IMR-90 (cell line): Measurements from ENCODE around the gene FASLG. TPM values are rescaled to one million over a fixed set of nuclear protein-coding genes. Genes with fewer than 3 reads are reported as not detected.

Experiments used
- ATAC-seq: fragments of 200-7000 bp; cut with Tn5 transposase; 2 replicates; pipeline ENCODE4 v1.9.1; 2020; ENCODE audit warnings: low read depth, mild to moderate bottlenecking, moderate library complexity
- BruUV-seq: library from RNA; stranded (reverse); fragments of 400-500 nt; replicated peaks from 2 replicates; lab custom pipeline; 2021; lab: Mats Ljungman, UMichigan
- CTCF ChIA-PET: fragments of 300-600 bp; formaldehyde crosslinking; extraction: SDS; loops from one replicate; lab custom pipeline; 2021; ENCODE audit warnings: antibody characterized with exemption; lab: Yijun Ruan, JAX
- POLR2A ChIA-PET: fragments of 300-600 bp; sonication (Branson Sonifier 250); formaldehyde crosslinking; loops from one replicate; lab custom pipeline; 2022; ENCODE audit warnings: antibody characterized with exemption; ENCODE audit not compliant: unreplicated experiment; lab: Charles Lee
- DNase-seq: peaks from one replicate; pipeline ENCODE4 v3.0.0; 2013
- H2AFZ ChIP-seq: replicated peaks from 2 replicates; pipeline ENCODE3; 2013; ENCODE audit warnings: low read length, mild to moderate bottlenecking; ENCODE audit not compliant: poor library complexity
- H2AK5ac ChIP-seq: 2 replicates; pipeline ENCODE4 v1.6.1; 2013; ENCODE audit warnings: low read depth, low read length, inconsistent platforms
- H2AK9ac ChIP-seq: replicated peaks from 2 replicates; pipeline ENCODE3; 2013; ENCODE audit warnings: mild to moderate bottlenecking, low read depth, low read length, moderate library complexity; ENCODE audit not compliant: poor library complexity
- H2BK120ac ChIP-seq: 2 replicates; pipeline ENCODE4 v1.6.1; 2013; ENCODE audit warnings: low read depth, low read length, inconsistent platforms
- H2BK15ac ChIP-seq: 3 replicates; pipeline ENCODE4 v1.6.1; 2013; ENCODE audit warnings: low read depth, low read length, inconsistent platforms
- H2BK20ac ChIP-seq: 2 replicates; pipeline ENCODE4 v1.6.1; 2013; ENCODE audit warnings: low read depth, mild to moderate bottlenecking, inconsistent platforms, low read length, moderate library complexity
- H2BK5ac ChIP-seq: 2 replicates; pipeline ENCODE4 v1.6.1; 2013; ENCODE audit warnings: mild to moderate bottlenecking, low read depth, low read length, inconsistent platforms; ENCODE audit not compliant: poor library complexity, severe bottlenecking
- H3K14ac ChIP-seq: replicated peaks from 2 replicates; pipeline ENCODE4 v1.6.1; 2013; ENCODE audit warnings: low read depth, low read length, inconsistent platforms
- H3K18ac ChIP-seq: 2 replicates; pipeline ENCODE4 v1.6.1; 2013; ENCODE audit warnings: low read depth, low read length, control low read depth
- H3K23ac ChIP-seq: 2 replicates; pipeline ENCODE4 v1.6.1; 2013; ENCODE audit warnings: low read depth, low read length, inconsistent platforms
- H3K27ac ChIP-seq: 2 replicates; pipeline ENCODE4 v1.5.1; 2013; ENCODE audit warnings: mild to moderate bottlenecking, control low read depth, low read length; ENCODE audit not compliant: insufficient read depth
- H3K27me3 ChIP-seq: 2 replicates; pipeline ENCODE4 v1.6.1; 2013; ENCODE audit warnings: low read length; ENCODE audit not compliant: control insufficient read depth, insufficient read depth
- H3K36me3 ChIP-seq: 2 replicates; pipeline ENCODE4 v1.6.1; 2013; ENCODE audit warnings: low read length, mixed read lengths; ENCODE audit not compliant: control insufficient read depth, insufficient read depth
- H3K4ac ChIP-seq: 2 replicates; pipeline ENCODE4 v1.6.1; 2013; ENCODE audit warnings: low read depth, low read length, inconsistent platforms
- H3K4me1 ChIP-seq: 2 replicates; pipeline ENCODE4 v1.6.1; 2013; ENCODE audit warnings: low read length, mixed read lengths; ENCODE audit not compliant: control insufficient read depth, insufficient read depth
- H3K4me2 ChIP-seq: 2 replicates; pipeline ENCODE4 v1.6.1; 2013; ENCODE audit warnings: low read depth, mild to moderate bottlenecking, control low read depth, low read length, moderate library complexity
- H3K4me3 ChIP-seq: 2 replicates; pipeline ENCODE4 v1.5.1; 2013; ENCODE audit warnings: low read depth, mild to moderate bottlenecking, control low read depth, low read length, moderate library complexity; ENCODE audit not compliant: insufficient read depth
- H3K56ac ChIP-seq: 2 replicates; pipeline ENCODE4 v1.6.1; 2013; ENCODE audit warnings: low read length, inconsistent platforms; ENCODE audit not compliant: insufficient read depth; ENCODE audit errors: extremely low read depth
- H3K79me1 ChIP-seq, 2 experiments: 2 replicates each; pipeline ENCODE4 v1.6.1; 2013; ENCODE audit warnings: low read length in 2 of 2, inconsistent platforms in 1 of 2, low read depth in 1 of 2
- H3K9ac ChIP-seq: 2 replicates; pipeline ENCODE4 v1.6.1; 2013; ENCODE audit warnings: low read depth, low read length, control low read depth
- H3K9me1 ChIP-seq: 2 replicates; pipeline ENCODE4 v1.6.1; 2013; ENCODE audit warnings: low read length, inconsistent platforms; ENCODE audit not compliant: insufficient read depth
- H3K9me3 ChIP-seq: 2 replicates; pipeline ENCODE4 v1.6.1; 2013; ENCODE audit warnings: low read length; ENCODE audit not compliant: control insufficient read depth, insufficient read depth
- H4K20me1 ChIP-seq: 2 replicates; pipeline ENCODE4 v1.6.1; 2013; ENCODE audit warnings: low read length, inconsistent platforms; ENCODE audit not compliant: insufficient read depth
- H4K5ac ChIP-seq: 2 replicates; pipeline ENCODE4 v1.6.1; 2013; ENCODE audit warnings: mild to moderate bottlenecking, low read depth, low read length, control low read depth
- H4K8ac ChIP-seq, 2 experiments: 2 replicates each; pipeline ENCODE4 v1.6.1; 2013; ENCODE audit warnings: low read depth in 2 of 2, low read length in 2 of 2, control low read depth in 1 of 2, inconsistent platforms in 1 of 2
- H4K91ac ChIP-seq: 2 replicates; pipeline ENCODE4 v1.6.1; 2013; ENCODE audit warnings: low read depth, low read length, inconsistent platforms; ENCODE audit not compliant: insufficient read depth
- CEBPB ChIP-seq: IDR thresholded peaks from 2 replicates; pipeline ENCODE4 v1.6.1; 2012; ENCODE audit warnings: low read depth, low read length, improper control_type of control experiment
- FOS ChIP-seq: fragments of 150-350 bp; IDR thresholded peaks from 2 replicates; pipeline ENCODE4 v1.6.1; 2016; ENCODE audit warnings: low read depth, low read length
- MAFK ChIP-seq: IDR thresholded peaks from 2 replicates; pipeline ENCODE4 v1.6.1; 2012; ENCODE audit warnings: low read depth, low read length, improper control_type of control experiment
- NFE2L2 ChIP-seq: fragments of 150-350 bp; IDR thresholded peaks from 2 replicates; pipeline ENCODE4 v1.6.1; 2016; ENCODE audit warnings: low read depth, mild to moderate bottlenecking, low read length
- WGBS, 2 experiments: methylation state at CpG; one replicate each; pipeline versions ENCODE4 v1.1.5 to v1.1.7; 2013; ENCODE audit warnings: missing lambda C conversion rate in 2 of 2; ENCODE audit not compliant: insufficient read length in 1 of 2; ENCODE audit errors: extremely low coverage in 2 of 2; 5-methylcytosine and 5-hydroxymethylcytosine counted together
- dilution Hi-C: fragments of 300-500 bp; cut with HindIII; formaldehyde crosslinking; loops from one replicate; pipeline ENCODE4 v1.14.3; 2018; ENCODE audit warnings: low sequenced_read_pairs; ENCODE audit not compliant: unreplicated experiment
- in situ Hi-C: fragments of 300-500 bp; cut with MboI; formaldehyde crosslinking; loops from 3 replicates; pipeline ENCODE4 v1.14.3; 2019; ENCODE audit warnings: low sequenced_read_pairs, inconsistent platforms, mixed read lengths
- intact Hi-C: fragments of 100-400 bp; cut with micrococcal nuclease; formaldehyde crosslinking; loops from 2 replicates; pipeline ENCODE4 v1.10.0; 2022
- polyA plus RNA-seq, 3 experiments: library from polyadenylated mRNA; depleted of rRNA; stranded (reverse); fragments of >200 nt; gene quantifications; 2 replicates each; pipeline ENCODE4 v1.2.3, GENCODE V29; 2012; ENCODE audit warnings: low replicate concordance in 1 of 3
- total RNA-seq: library from RNA; depleted of rRNA; stranded (reverse); fragments of >200 nt; gene quantifications from 2 replicates; pipeline ENCODE4 v1.2.3, GENCODE V29; 2012
- TF ChIP-seq, protein P1 (sequence below): fragments of 150-350 bp; IDR thresholded peaks from 2 replicates; pipeline ENCODE4 v1.6.1; 2017; ENCODE audit warnings: mild to moderate bottlenecking, antibody characterized with exemption, low read length, low read depth

FASLG gene
- total and polyA plus RNA-seq, 2 of the 4 experiments (the other 2 are of a cell fraction), result 0.14 to 0.18 TPM

- Histone ChIP-seq H3K4ac (no peak overlapping the region), H4K8ac (peak overlapping the region in 1 of 2 experiments; percentile 14; a peak in 1 of 4 replicates), H2BK15ac (no peak overlapping the region), H2BK5ac (peak overlapping the region; percentile 61), H4K91ac (no peak overlapping the region), H3K9me3 (no peaks in the 10 kb centered on the region), H2BK120ac (no peak overlapping the region), H3K9ac (no peak overlapping the region), H3K14ac (no peak overlapping the region), H2AK9ac (no peak overlapping the region), H3K4me1 (peaks cover 5% of the 10 kb centered on the region; the same call in 1 of the 2 replicates), H4K20me1 (no peaks in the 10 kb centered on the region), H3K79me1 (no peaks in the 10 kb centered on the region), H3K9me1 (no peaks in the 10 kb centered on the region), H3K4me2 (no peak overlapping the region), H2BK20ac (no peak overlapping the region), H4K5ac (no peak overlapping the region), H3K27me3 (no peaks in the 10 kb centered on the region), H3K18ac (no peak overlapping the region), H2AK5ac (no peak overlapping the region), H3K4me3 (no peak overlapping the region), H3K23ac (no peak overlapping the region), H2AFZ (no peak overlapping the region), H3K36me3 (no peaks in the 10 kb centered on the region), H3K27ac (no peak overlapping the region), H3K56ac (no peak overlapping the region)
- DNase-seq (peak; percentile 88), ATAC-seq (peak; percentile 94)
- POLR2A ChIA-PET, result no interaction called here
- no peak for TF ChIP-seq CEBPB
- peak; percentile 44; the same call in 1 of the 2 replicates for TF ChIP-seq MAFK
- peak; percentile 59; the same call in 1 of the 2 replicates for TF ChIP-seq FOS
- TF ChIP-seq, protein P1, sequence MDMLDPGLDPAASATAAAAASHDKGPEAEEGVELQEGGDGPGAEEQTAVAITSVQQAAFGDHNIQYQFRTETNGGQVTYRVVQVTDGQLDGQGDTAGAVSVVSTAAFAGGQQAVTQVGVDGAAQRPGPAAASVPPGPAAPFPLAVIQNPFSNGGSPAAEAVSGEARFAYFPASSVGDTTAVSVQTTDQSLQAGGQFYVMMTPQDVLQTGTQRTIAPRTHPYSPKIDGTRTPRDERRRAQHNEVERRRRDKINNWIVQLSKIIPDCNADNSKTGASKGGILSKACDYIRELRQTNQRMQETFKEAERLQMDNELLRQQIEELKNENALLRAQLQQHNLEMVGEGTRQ, result peak; percentile 42
- peak; percentile 77 for TF ChIP-seq NFE2L2
- intact Hi-C loops, result no loop called here
- WGBS, 2 experiments, result no CpG with 5 or more reads among the region's 2 CpGs
- CTCF ChIA-PET, result no interaction called here
- in situ Hi-C loops, result no loop called here
- BruUV-seq, result no TSS peak
- dilution Hi-C loops, result no loop called here
These were observed 4.4 kb upstream of the FASLG start for GRCh38 chr1:172654535-172654934.
